Muscle layer of duodenum (tissue), 2 donors: Measurements from ENCODE around the gene INO80C.

Experiments used
- H3K27ac ChIP-seq: one replicate; pipeline ENCODE4 v1.7.0; 2013; ENCODE audit warnings: mild to moderate bottlenecking, low read length
- H3K27me3 ChIP-seq: one replicate; pipeline ENCODE4 v1.7.0; 2013; ENCODE audit warnings: low read depth, mild to moderate bottlenecking, control low read depth, low read length
- H3K36me3 ChIP-seq, 2 donors: one replicate each; pipeline ENCODE4 v1.7.0; 2013; ENCODE audit warnings: low read length in 2 of 2, control low read depth in 1 of 2, mild to moderate bottlenecking in 1 of 2; ENCODE audit not compliant: insufficient read depth in 2 of 2, control insufficient read depth in 1 of 2
- H3K4me1 ChIP-seq, 2 donors: one replicate each; pipeline ENCODE4 v1.7.0; 2013; ENCODE audit warnings: low read length in 2 of 2, mild to moderate bottlenecking in 2 of 2, control low read depth in 1 of 2, moderate library complexity in 1 of 2; ENCODE audit not compliant: insufficient read depth in 2 of 2, control insufficient read depth in 1 of 2
- H3K4me3 ChIP-seq, 2 donors: one replicate each; pipeline ENCODE4 v1.7.0; 2013; ENCODE audit warnings: low read length in 2 of 2, low read depth in 1 of 2, mild to moderate bottlenecking in 1 of 2
- H3K9me3 ChIP-seq, 2 donors: one replicate each; pipeline ENCODE4 v1.7.0; 2013; ENCODE audit warnings: low read length in 2 of 2, control low read depth in 1 of 2, mild to moderate bottlenecking in 1 of 2; ENCODE audit not compliant: control insufficient read depth in 1 of 2
- donor health status: healthy.

INO80C gene

DNA sequence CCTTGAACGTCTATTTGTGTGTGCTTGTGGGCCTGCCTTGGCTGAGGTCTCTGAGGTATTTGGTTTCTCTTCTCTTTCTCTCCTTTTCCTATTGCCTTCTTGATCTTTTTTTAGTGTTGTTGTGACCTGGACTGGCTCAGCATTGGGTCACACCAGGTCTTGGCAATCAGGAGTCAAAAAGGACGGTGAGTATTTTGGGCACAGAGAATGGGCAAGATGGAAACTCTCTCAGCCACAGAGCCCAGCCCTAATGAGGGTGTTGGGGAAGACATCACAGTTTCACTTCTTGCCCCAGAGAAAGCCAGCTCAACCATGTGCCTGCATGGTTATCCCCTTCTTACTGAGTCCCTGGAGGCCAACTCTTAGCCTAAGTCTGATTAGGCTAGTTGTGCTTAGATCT is 13.7 kb upstream of the INO80C start:
- H3K27ac ChIP-seq: no peak overlapping the region
- H3K4me1 ChIP-seq: no peaks in the 10 kb centered on the region
- H3K4me3 ChIP-seq: no peak overlapping the region
- no peaks in the 10 kb centered on the region for H3K36me3 ChIP-seq
- no peaks in the 10 kb centered on the region for H3K27me3 ChIP-seq
- H3K9me3 ChIP-seq: no peaks in the 10 kb centered on the region

DNA sequence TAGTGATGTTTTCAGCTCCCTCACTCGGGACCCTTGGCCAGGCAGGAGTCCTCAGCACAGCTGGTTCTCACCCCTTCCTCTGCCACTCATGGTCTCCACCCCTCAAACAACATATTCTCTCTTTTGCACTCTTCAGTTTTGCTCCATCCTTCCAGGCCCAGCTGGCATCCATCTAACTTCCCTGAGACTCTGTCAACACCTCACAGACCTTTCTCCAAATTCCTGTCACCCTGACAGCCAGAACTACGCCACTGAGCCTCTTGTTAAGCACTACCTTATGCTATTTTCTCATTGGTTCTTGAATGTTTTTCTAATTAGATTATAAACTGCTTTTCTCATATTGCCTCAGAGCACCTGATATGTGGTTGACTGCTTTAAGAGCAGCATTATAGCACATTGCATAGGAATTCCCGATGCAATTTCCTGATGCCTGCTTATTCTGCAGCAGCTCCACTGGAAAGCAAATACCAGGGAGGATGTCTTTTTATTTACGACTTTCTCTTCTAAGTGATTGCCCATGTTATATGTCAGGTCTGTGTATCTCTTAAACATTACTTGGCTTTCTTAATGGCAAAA is 12.4 kb upstream of the INO80C start:
- H3K36me3 ChIP-seq: no peaks in the 10 kb centered on the region
- H3K27ac ChIP-seq: no peak overlapping the region
- no peaks in the 10 kb centered on the region for H3K27me3 ChIP-seq
- H3K4me1 ChIP-seq: no peaks in the 10 kb centered on the region
- H3K9me3 ChIP-seq: no peaks in the 10 kb centered on the region
- no peak overlapping the region for H3K4me3 ChIP-seq

- H3K27ac ChIP-seq: no peak overlapping the region
Observed at GRCh38 chr18:35508746-35509338, 11.1 kb upstream of the INO80C start.

GRCh38 chr18:35508030-35508429 is 10.3 kb upstream of the INO80C start:
- Histone ChIP-seq H3K4me3 (no peak overlapping the region), H3K36me3 (no peaks in the 10 kb centered on the region), H3K4me1 (no peaks in the 10 kb centered on the region), H3K27ac (no peak overlapping the region), H3K9me3 (no peaks in the 10 kb centered on the region), H3K27me3 (no peaks in the 10 kb centered on the region)

More at GRCh38 chr18:35508746-35509338, 11.1 kb upstream of the INO80C start:
- no peak overlapping the region for H3K4me3 ChIP-seq
- no peaks in the 10 kb centered on the region for H3K36me3 ChIP-seq
- no peaks in the 10 kb centered on the region for H3K27me3 ChIP-seq
- no peaks in the 10 kb centered on the region for H3K9me3 ChIP-seq
- H3K4me1 ChIP-seq: no peaks in the 10 kb centered on the region

- Histone ChIP-seq H3K27ac (no peak overlapping the region), H3K9me3 (no peaks in the 10 kb centered on the region), H3K4me3 (no peak overlapping the region), H3K4me1 (no peaks in the 10 kb centered on the region), H3K36me3 (no peaks in the 10 kb centered on the region), H3K27me3 (no peaks in the 10 kb centered on the region)
Observed at GRCh38 chr18:35507623-35508022, 9.9 kb upstream of the INO80C start.

GRCh38 chr18:35507192-35507591 is 9.4 kb upstream of the INO80C start:
- H3K27me3 ChIP-seq: no peaks in the 10 kb centered on the region
- no peaks in the 10 kb centered on the region for H3K36me3 ChIP-seq
- no peak overlapping the region for H3K27ac ChIP-seq
- H3K4me1 ChIP-seq: no peaks in the 10 kb centered on the region
- no peaks in the 10 kb centered on the region for H3K9me3 ChIP-seq
- H3K4me3 ChIP-seq: no peak overlapping the region

- Histone ChIP-seq H3K9me3 (no peaks in the 10 kb centered on the region), H3K27ac (no peak overlapping the region), H3K4me1 (no peaks in the 10 kb centered on the region), H3K27me3 (no peaks in the 10 kb centered on the region), H3K4me3 (no peak overlapping the region), H3K36me3 (no peaks in the 10 kb centered on the region)
Observed at GRCh38 chr18:35506024-35506712, 8.4 kb upstream of the INO80C start.

GRCh38 chr18:35504996-35505395 is 7.2 kb upstream of the INO80C start:
- H3K4me3 ChIP-seq: no peak overlapping the region
- no peaks in the 10 kb centered on the region for H3K4me1 ChIP-seq
- H3K27me3 ChIP-seq: no peaks in the 10 kb centered on the region
- H3K9me3 ChIP-seq: no peaks in the 10 kb centered on the region
- no peaks in the 10 kb centered on the region for H3K36me3 ChIP-seq
- H3K27ac ChIP-seq: no peak overlapping the region

DNA sequence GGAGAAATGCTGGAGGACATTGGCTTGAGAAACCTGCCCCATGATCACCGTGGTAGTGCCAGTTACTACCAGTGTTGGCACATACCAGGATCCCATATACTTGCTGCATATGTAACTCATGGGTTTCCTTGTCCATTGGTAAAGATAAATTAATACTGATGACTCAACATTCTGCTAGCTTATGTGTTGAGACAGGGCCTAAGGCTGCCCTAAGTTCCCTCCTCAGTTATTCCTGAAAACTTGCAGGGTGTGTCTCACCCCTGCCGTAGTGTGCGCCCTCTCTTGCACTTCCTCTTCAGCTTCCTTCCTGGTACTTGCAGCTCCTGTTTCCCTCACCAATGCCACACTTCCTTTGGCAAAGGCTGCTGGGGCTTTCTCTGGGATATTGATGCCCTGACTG is 4.3 kb upstream of the INO80C start:
- Histone ChIP-seq H3K9me3 (no peaks in the 10 kb centered on the region), H3K27me3 (no peaks in the 10 kb centered on the region), H3K4me1 (no peaks in the 10 kb centered on the region), H3K36me3 (peaks cover 0 to 7% of the 10 kb centered on the region in 2 donors), H3K4me3 (no peak overlapping the region), H3K27ac (no peak overlapping the region)

- Histone ChIP-seq H3K27me3 (no peaks in the 10 kb centered on the region), H3K27ac (no peak overlapping the region), H3K4me1 (peaks cover 4 to 6% of the 10 kb centered on the region in 2 donors), H3K9me3 (no peaks in the 10 kb centered on the region), H3K36me3 (peaks cover 0 to 7% of the 10 kb centered on the region in 2 donors), H3K4me3 (no peak overlapping the region)
Observed at GRCh38 chr18:35501369-35501768, 3.6 kb upstream of the INO80C start.

- Histone ChIP-seq H3K9me3 (no peaks in the 10 kb centered on the region), H3K36me3 (peaks cover 0 to 7% of the 10 kb centered on the region in 2 donors), H3K27ac (no peak overlapping the region), H3K27me3 (no peaks in the 10 kb centered on the region), H3K4me3 (no peak overlapping the region), H3K4me1 (peaks cover 7 to 11% of the 10 kb centered on the region in 2 donors)
Observed at GRCh38 chr18:35500113-35500512, 2.4 kb upstream of the INO80C start.
